Endothelial cell of umbilical vein (primary cell): ENCODE measurements around the gene COL21A1. TPM values are rescaled to one million over a fixed set of nuclear protein-coding genes. Genes with fewer than 3 reads are reported as not detected.

Experiments used
- BruUV-seq: library from RNA; stranded (reverse); fragments of 400-500 nt; replicated peaks from 2 replicates; lab custom pipeline; 2021; lab: Mats Ljungman, UMichigan
- CTCF ChIA-PET: fragments of 300-600, 350-600 bp; sonication (Branson Sonifier 250); formaldehyde crosslinking; loops from one replicate; lab custom pipeline; 2021; ENCODE audit warnings: antibody characterized with exemption, inconsistent platforms; lab: Charles Lee
- POLR2A ChIA-PET: fragments of 300-600, 350-600 bp; sonication (Branson Sonifier 250); formaldehyde crosslinking; loops from one replicate; lab custom pipeline; 2021; ENCODE audit warnings: antibody characterized with exemption, inconsistent platforms; lab: Charles Lee
- DNase-seq: peaks from one replicate; pipeline ENCODE4 v3.0.0-alpha.2; 2011; ENCODE audit warnings: low read depth, low spot score
- FAIRE-seq: peaks from 2 replicates; lab custom pipeline; 2011; peaks lifted over from hg19 to GRCh38; lab: Jason Lieb, UNC
- H2AFZ ChIP-seq: 2 replicates; pipeline ENCODE4 v1.6.0; 2012; ENCODE audit warnings: low read depth, low read length, control low read depth, inconsistent platforms
- H3K27ac ChIP-seq: 2 replicates; pipeline ENCODE4 v1.5.1; 2011; ENCODE audit warnings: low read depth, mild to moderate bottlenecking, control low read depth, low read length, moderate library complexity; ENCODE audit not compliant: insufficient read depth
- H3K27me3 ChIP-seq, 2 experiments: 2 replicates each; pipeline versions ENCODE4 v1.6.0 to v1.6.1; 2011; ENCODE audit warnings: low read length in 2 of 2, mixed read lengths in 1 of 2; ENCODE audit not compliant: control insufficient read depth in 2 of 2, insufficient read depth in 2 of 2
- H3K36me3 ChIP-seq, 2 experiments: 2 replicates in 1 of 2; 3 replicates in 1 of 2; pipeline ENCODE4 v1.5.1; 2011; ENCODE audit warnings: low read length in 2 of 2, mild to moderate bottlenecking in 1 of 2, moderate library complexity in 1 of 2; ENCODE audit not compliant: control insufficient read depth in 2 of 2, insufficient read depth in 2 of 2; ENCODE audit errors: extremely low read depth in 1 of 2
- H3K4me1 ChIP-seq: 3 replicates; pipeline ENCODE4 v1.5.1; 2011; ENCODE audit warnings: mild to moderate bottlenecking, low read length; ENCODE audit not compliant: control insufficient read depth, insufficient read depth; ENCODE audit errors: extremely low read depth
- H3K4me2 ChIP-seq: 2 replicates; pipeline ENCODE4 v1.6.1; 2011; ENCODE audit warnings: low read length, control low read depth, mixed read lengths; ENCODE audit not compliant: insufficient read depth
- H3K4me3 ChIP-seq, 3 experiments: fragments of 200-600 bp in 1 of 3; sonication (generic), shearing (Covaris generic) in 1 of 3; replicated peaks in 1 of 3; 2 replicates each; pipeline ENCODE4 v1.5.1; 2011 to 2016; ENCODE audit warnings: control low read depth in 3 of 3, low read length in 3 of 3, mild to moderate bottlenecking in 2 of 3, inconsistent platforms in 1 of 3, low read depth in 1 of 3, moderate library complexity in 1 of 3; ENCODE audit not compliant: insufficient read depth in 1 of 3
- H3K79me2 ChIP-seq: 2 replicates; pipeline ENCODE4 v1.6.0; 2012; ENCODE audit warnings: low read length, inconsistent platforms; ENCODE audit not compliant: control insufficient read depth, insufficient read depth
- H3K9ac ChIP-seq: replicated peaks from 2 replicates; pipeline ENCODE3; 2011; ENCODE audit warnings: low read length, control low read depth; ENCODE audit not compliant: insufficient read depth; ENCODE audit errors: extremely low read depth
- H3K9me1 ChIP-seq: replicated peaks from 3 replicates; pipeline ENCODE4 v1.6.0; 2011; ENCODE audit warnings: mild to moderate bottlenecking, low read length; ENCODE audit not compliant: control insufficient read depth, insufficient read depth; ENCODE audit errors: extremely low read depth
- H3K9me3 ChIP-seq: replicated peaks from 2 replicates; pipeline ENCODE4 v1.5.1; 2012; ENCODE audit warnings: low read length, inconsistent platforms; ENCODE audit not compliant: control insufficient read depth, insufficient read depth
- H4K20me1 ChIP-seq: replicated peaks from 2 replicates; pipeline ENCODE3; 2011; ENCODE audit warnings: mild to moderate bottlenecking, low read length; ENCODE audit not compliant: control insufficient read depth, insufficient read depth; ENCODE audit errors: extremely low read depth
- GATA2 ChIP-seq: IDR thresholded peaks from 2 replicates; pipeline ENCODE4 v1.7.0; 2011; ENCODE audit warnings: low read depth, mild to moderate bottlenecking, moderate library complexity, mixed read lengths, low read length; ENCODE audit not compliant: insufficient read length, insufficient read depth
- MYC ChIP-seq: IDR thresholded peaks from one replicate; pipeline ENCODE4 v1.6.1; 2011; ENCODE audit warnings: mild to moderate bottlenecking, low read depth, low read length
- POLR2A ChIP-seq: IDR thresholded peaks from 2 replicates; pipeline ENCODE4 v1.6.1; 2012; ENCODE audit warnings: low read depth, mild to moderate bottlenecking, control low read depth, low read length
- POLR2AphosphoS5 ChIP-seq: IDR thresholded peaks from 2 replicates; pipeline ENCODE4 v1.6.1; 2012; ENCODE audit warnings: low read depth, mild to moderate bottlenecking, control low read depth, low read length, moderate library complexity; ENCODE audit not compliant: insufficient read depth
- dilution Hi-C: fragments of 300-500 bp; cut with MboI; formaldehyde crosslinking; loops from one replicate; pipeline ENCODE4 v1.15.0; 2019; ENCODE audit warnings: low sequenced_read_pairs; ENCODE audit not compliant: extremely low pct_ligation_motif_present
- intact Hi-C: fragments of 100-400 bp; cut with micrococcal nuclease; formaldehyde crosslinking; loops from one replicate; pipeline ENCODE4 v1.10.0; 2022
- polyA plus RNA-seq, 4 experiments: library from polyadenylated mRNA; depleted of rRNA in 3 of 4; stranded (reverse) in 3 of 4; unstranded in 1 of 4; fragments of >200 nt; gene quantifications; 2 replicates each; pipeline versions ENCODE4 v1.2.1 to v1.2.3, GENCODE V29; 2011 to 2012; ENCODE audit warnings: missing spikeins in 1 of 4
- total RNA-seq: library from RNA; stranded (reverse); gene quantifications from 2 replicates; pipeline ENCODE4 v1.2.3, GENCODE V29; 2021
- TF ChIP-seq, protein P1 (sequence below): IDR thresholded peaks from 2 replicates; pipeline ENCODE4 v1.6.1; 2011; ENCODE audit not compliant: insufficient read depth, insufficient read length

The COL21A1 gene
- total and polyA plus RNA-seq, 2 donors (not counting 3 experiments of a cell fraction or from before 2014, with no cell fraction given): 0.22 to 1.4 TPM

DNA sequence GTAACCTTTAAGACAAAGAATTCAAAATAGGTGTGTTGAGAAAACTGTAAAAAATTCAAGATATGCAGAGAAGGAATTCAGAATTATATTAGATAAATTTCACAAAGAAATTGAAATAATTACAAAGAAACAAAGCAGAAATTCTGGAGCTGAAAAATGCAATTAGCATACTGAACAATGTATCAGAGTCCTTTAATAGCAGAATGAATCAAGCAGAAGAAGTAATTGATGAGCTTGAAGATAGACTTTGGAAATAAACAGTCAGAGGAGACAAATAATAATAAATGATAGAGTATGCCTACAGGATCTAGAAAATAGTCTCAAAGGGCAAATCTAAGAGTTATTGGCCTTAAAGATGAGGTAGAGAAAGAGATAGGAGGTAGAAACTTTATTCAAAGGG, 131.7 kb downstream of the COL21A1 start:
- dilution Hi-C loops: no loop called here
- Histone ChIP-seq H3K9me1 (no peaks in the 10 kb centered on the region), H3K9me3 (no peaks in the 10 kb centered on the region), H3K27me3 (no peaks in the 10 kb centered on the region), H3K36me3 (no peaks in the 10 kb centered on the region), H3K9ac (no peak overlapping the region), H3K27ac (no peak overlapping the region), H4K20me1 (no peaks in the 10 kb centered on the region), H3K79me2 (no peaks in the 10 kb centered on the region), H3K4me3 (no peak overlapping the region), H2AFZ (no peak overlapping the region), H3K4me1 (no peaks in the 10 kb centered on the region), H3K4me2 (no peak overlapping the region)
- ChIA-PET POLR2A (no interaction called here), CTCF (no interaction called here)
- TF ChIP-seq, protein P1, sequence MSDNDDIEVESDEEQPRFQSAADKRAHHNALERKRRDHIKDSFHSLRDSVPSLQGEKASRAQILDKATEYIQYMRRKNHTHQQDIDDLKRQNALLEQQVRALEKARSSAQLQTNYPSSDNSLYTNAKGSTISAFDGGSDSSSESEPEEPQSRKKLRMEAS: no peak
- no peak for TF ChIP-seq POLR2A
- intact Hi-C loops: no loop called here
- DNase-seq: no peak
- FAIRE-seq: no peak
- no TSS peak for BruUV-seq

GRCh38 chr6:56109149-56109548, 138.2 kb downstream of the COL21A1 start:
- Histone ChIP-seq H3K4me2 (no peak overlapping the region), H3K79me2 (no peaks in the 10 kb centered on the region), H3K4me3 (no peak overlapping the region), H4K20me1 (no peaks in the 10 kb centered on the region), H3K27ac (no peak overlapping the region), H3K9me1 (no peaks in the 10 kb centered on the region), H3K36me3 (no peaks in the 10 kb centered on the region), H3K9ac (no peak overlapping the region), H2AFZ (no peak overlapping the region), H3K9me3 (no peaks in the 10 kb centered on the region), H3K4me1 (no peaks in the 10 kb centered on the region), H3K27me3 (no peaks in the 10 kb centered on the region)
- TF ChIP-seq POLR2A (no peak), MYC (no peak), POLR2AphosphoS5 (no peak), GATA2 (no peak)
- TF ChIP-seq, protein P1: no peak
- POLR2A ChIA-PET: no interaction called here
- CTCF ChIA-PET: no interaction called here
- dilution Hi-C loops (no loop called here), intact Hi-C loops (no loop called here)
- BruUV-seq: no TSS peak
- DNase-seq (no peak), FAIRE-seq (no peak)
